Stimulated activated CD4-positive, alpha-beta T cell treated with anti-CD3 and anti-CD28 coated beads, Interleukin-1b, Interleukin-23, amount 100 ng/mL, for 1 hour (primary cell): ENCODE results near the gene POSTN.

ENCODE experiments used
- DNase-seq, 2 donors: peaks; one replicate each; pipeline ENCODE4 v3.0.0-alpha.2; 2020; ENCODE audit warnings: low read depth in 2 of 2

Gene POSTN, protein sequence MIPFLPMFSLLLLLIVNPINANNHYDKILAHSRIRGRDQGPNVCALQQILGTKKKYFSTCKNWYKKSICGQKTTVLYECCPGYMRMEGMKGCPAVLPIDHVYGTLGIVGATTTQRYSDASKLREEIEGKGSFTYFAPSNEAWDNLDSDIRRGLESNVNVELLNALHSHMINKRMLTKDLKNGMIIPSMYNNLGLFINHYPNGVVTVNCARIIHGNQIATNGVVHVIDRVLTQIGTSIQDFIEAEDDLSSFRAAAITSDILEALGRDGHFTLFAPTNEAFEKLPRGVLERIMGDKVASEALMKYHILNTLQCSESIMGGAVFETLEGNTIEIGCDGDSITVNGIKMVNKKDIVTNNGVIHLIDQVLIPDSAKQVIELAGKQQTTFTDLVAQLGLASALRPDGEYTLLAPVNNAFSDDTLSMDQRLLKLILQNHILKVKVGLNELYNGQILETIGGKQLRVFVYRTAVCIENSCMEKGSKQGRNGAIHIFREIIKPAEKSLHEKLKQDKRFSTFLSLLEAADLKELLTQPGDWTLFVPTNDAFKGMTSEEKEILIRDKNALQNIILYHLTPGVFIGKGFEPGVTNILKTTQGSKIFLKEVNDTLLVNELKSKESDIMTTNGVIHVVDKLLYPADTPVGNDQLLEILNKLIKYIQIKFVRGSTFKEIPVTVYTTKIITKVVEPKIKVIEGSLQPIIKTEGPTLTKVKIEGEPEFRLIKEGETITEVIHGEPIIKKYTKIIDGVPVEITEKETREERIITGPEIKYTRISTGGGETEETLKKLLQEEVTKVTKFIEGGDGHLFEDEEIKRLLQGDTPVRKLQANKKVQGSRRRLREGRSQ

DNA sequence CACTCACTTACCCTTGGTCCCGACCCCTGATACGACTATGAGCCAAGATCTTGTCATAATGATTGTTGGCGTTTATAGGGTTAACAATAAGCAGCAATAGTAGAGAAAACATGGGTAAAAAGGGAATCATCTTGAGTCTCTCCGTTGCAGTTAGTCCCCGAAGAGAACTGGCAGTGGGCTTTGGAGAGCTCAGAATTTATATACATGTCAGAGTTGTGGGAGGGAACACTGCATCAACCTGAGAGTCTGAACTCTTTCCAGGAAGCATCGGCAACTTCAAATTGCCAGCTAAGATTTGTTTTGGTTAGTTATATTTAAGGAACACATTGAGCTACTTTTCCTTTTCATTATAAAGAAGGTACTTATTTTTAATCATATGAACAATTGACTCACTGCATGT, at the start of gene POSTN:
Gene POSTN (minus strand): TSS at position 172 of the 400 bp plus-strand sequence. CDS start 42 bp downstream, at position 130.
- DNase-seq: no peak

DNA sequence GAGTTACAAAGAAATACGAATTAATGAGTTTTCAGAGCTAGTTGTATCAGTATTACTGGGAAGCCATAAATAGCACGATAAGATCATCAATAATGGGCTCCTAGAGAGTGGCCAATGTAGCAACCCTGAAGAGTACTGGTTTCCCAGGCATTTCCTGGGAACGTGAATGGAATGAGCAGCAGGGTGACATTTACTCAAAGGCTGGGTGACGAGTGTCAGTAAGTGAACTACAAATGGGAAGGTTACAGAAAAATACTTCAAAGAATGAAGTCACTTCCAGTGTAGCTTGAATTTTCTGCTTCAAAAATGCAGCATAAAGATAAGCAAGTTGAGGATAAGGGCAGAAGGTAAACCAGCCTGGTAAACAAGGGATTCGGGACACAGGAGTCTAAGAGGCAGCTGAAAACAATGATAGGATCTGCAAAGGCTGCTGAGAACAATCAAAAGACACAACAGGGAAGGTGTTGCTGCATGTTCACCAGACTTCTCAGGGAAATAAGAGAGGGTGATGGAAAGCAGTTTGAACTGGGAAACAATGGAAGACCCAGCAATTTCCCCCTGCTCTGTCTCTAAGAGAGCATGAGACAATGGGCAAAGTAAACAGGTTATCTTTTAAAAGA, 48.6 kb upstream of the POSTN start:
- DNase-seq: no peak

DNA sequence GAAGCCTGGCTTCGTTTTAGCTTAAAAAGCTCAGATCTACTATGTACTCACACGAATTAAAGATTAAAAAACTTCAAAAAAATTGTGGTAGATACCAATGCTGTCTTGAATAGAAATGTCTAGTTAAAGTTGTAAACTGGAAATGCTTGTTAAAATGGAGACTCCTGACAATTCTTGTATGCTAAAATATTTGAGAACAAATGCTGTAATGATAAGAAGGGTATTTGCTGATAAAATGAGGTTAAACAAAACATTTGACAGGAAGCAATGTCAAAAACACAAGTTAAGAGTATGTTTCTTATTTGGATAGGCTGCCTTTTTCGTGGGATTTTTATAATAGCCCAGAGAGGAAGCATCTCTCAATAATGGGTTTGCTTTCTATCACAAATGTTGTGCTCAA, 48.0 kb upstream of the POSTN start:
- no peak for DNase-seq

DNA sequence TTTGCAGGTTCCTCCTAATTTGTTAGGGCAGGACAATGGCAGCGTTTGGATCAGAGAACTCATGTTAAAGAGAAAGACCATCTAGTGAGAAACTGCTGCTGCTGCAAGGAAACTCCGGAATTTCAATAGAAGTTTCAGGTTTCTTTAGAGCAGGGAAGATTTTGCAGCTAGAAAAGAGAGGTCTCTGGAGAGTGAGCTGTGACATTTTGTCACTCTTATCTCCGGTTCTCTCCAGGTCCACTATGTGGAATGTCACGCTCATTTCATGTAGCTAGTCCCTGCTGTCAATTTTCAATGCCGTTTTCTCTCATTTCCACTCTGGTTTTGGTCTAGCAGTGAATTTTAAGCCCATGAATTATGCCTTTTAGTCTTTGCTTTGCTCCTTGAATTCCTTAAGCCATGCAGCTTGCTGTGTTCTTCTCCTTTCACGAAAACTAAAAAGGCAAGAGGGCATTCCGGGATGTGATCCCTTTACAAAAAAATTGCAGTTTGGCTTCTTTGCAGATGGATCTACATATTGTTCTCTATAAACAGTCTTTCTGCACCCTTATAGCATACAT, 46.7 kb upstream of the POSTN start:
- no peak for DNase-seq

DNA sequence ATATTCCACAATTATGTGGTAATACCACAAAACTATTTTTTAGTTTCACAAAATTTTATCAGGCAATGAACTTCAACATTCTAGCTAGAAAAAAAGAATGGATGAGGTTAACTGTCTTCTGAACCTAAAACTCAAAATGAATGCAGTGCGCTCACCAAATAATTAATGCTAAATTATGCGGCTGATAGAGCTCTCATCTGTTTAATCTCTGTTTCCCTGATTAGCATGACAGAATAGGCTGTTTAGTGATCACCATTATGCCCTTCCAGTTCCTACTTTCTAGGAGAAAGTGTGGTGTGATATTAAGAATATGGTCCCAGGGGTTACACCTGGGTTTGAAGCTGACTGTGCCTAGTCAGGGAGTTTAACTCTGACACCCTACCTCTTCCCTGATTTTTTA, 42.8 kb upstream of the POSTN start:
- no peak for DNase-seq

DNA sequence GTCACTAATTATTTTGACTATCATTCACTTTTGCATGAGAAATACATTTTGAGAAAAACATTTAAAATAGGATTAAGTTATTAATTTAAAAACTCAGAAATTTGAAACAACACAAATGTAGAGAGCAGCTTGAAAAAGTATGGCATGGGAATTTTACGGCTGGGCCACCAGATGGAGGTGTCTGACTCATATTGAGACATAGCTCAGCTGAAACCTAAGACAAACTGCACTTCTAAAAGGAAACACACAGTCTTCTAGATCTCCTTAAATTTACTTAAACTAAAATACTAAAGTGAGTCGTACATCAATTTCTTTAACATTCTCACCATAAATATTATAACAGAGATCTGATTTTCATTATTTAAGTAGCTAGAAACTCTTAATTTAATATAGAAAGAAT, 41.9 kb upstream of the POSTN start:
- no peak for DNase-seq

DNA sequence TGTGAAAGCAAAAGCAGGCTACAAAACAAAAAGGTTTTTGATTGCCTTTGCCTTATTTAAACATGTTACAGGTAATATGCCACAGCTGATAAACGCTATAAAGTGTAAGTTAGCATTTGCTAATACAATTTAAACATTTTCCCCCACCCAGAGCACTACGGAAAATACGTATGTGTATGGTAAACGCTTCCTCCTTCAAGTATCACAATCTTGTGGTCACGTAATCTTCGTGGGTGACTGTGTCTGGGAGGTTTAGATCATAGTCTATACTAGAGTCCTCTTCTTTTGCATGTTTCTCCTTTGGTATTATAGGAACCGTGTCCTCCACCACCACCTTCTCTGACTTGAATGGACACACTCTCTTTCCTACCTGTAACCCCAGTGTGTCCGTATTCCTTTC, 38.1 kb upstream of the POSTN start:
- DNase-seq: no peak

DNA sequence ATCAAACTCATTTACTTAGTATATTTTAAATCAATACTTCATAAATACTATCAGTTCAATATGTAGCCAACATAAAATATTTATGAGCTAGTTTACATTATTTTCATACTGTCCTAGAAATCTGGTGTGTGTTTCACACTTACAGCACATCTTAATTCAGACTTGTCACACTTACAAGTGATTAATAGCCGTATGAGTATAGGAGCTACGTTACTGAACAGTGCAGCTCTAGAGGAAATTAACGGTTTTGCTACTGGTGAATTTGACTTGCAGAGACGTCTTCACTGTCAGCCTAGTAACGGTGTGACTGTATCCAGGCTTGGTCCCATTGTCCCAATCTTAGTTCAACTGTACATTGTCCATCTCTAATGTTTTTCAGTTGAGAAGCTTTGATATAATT, 33.7 kb upstream of the POSTN start:
- no peak for DNase-seq

DNA sequence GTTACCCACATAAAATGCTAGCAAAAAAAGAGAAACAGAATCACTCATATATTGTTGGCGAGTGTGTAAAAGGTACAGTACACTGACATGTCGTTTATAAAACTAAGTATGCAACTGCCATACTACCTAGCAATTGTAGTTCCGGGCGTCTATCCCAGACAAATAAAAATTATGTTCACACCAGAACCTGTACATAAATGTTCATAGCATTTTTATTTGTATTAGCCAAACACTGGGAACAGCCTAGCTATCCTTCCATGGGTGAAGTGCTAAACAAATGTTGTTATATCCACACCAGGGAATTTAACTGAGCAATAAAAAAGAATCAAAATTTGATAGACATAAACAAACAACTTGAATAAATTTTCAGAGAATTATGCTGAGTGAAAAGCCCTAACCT, 28.9 kb upstream of the POSTN start:
- DNase-seq: no peak

DNA sequence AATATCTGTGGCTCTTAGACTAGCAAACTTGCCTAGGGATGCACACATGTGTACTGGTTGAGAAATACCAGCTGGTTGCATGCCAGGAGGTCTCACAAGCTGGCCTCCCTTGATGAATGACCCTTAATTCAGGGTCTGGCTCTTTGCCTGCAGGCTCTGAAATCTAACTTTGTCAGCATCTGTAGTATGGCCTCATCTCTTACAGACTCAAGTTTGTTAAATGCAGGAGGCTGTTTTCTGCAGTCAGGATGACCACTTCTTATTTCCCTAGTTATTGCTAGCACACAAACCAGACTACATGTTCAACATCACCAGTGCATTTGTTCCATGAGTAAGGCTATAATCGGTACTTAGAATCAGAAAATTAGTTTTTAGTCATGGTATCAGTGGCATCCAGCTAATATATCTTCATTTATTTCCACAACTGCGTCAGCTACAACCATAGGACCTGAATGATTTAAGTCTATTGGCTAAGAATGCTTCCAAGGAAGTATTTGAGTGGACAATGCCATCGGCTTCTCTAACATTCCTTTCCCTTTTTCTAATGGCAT, 23.3 kb upstream of the POSTN start:
- no peak for DNase-seq

DNA sequence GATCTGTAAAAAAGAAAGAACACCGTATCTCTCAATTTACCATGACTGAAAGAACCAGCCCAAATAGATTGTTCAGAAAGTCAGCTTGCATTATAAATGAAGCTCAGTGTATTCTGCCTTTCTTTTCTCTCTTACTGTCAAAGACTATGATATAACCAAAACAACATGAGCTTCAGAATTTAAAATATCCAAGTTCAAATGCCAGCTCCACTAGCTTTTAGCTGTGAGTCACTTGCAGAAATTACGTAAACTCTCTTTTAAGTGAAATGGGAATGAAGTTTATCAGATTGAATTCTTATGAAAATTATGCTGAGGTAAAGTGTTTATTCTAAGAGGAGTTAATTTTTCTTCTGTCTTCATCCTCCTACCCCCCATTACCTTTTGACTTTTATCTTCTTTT, 20.0 kb upstream of the POSTN start:
- no peak for DNase-seq

DNA sequence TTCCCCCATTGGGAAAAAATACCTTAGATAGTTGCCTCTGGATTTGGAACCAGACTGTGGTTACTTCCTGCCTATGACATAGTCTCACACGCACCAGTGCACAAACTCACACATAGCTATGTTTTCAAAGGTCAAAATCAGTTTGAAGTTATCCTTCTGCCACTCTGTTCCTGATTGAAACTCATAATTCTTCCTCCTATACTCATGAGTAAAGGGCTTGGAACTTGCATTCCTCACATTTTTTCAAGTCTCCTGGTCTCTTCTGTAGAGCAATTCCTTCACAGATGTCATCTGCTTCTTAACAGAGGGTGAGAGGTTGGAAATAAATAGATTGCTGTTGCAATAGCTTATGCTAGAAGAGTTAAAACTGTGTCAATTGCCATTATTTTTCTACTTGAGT, 18.6 kb upstream of the POSTN start:
- DNase-seq: no peak

DNA sequence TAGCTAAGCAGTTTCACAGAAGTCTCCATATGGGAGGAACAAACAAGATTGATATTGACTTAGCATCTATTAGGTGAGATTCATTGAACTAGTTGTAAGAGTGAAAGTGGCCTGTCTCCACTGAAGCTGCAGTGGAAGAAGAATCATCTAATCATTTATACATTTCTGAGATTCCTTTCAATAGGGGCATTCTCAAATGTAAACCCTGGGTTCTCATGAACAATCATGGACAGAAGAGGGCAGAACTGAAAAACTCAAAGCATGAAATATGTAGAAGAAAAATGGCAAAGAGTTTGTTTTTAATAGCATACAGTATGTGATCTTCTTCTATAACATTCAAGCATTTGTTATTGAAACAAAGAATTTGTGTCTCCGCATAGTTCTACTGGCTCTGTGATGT, 17.6 kb upstream of the POSTN start:
- DNase-seq: no peak

DNA sequence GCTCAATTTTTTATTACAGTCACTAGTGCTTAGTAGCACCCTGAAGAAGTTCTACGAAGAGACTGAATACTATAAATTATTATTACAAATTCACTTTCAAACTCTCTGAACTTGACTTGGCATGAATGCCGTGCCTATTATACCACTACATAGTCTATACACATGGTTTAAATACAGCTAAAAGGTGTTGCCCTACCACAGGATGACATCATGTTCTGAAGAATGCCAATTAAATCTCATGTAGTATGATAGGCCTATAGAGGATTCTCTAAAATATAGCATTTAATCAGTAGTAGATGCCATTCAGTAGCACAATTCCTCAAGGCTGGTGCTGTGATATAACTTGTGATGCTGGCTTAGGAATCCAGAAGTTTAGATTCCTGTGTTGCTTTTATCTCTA, 16.7 kb upstream of the POSTN start:
- no peak for DNase-seq

DNA sequence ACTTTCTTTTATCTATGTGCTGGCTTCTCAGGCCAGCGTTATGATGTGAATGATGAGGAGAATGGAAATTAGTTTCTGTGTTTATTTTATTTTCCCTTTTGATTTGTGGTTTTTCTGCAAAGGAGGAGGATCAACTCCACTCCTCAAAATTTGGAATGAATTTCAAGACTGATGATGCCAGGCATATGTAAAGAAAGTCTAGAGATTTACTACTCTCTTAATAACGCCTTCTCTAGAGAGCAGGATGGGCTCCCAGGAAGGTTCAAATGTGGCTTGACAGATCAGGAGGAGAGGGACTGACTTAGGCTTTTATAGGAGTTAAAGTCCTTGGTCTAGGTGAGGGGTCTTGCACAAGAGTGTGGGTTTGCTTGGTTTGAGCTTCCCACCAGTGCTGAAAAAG, 15.1 kb upstream of the POSTN start:
- no peak for DNase-seq

DNA sequence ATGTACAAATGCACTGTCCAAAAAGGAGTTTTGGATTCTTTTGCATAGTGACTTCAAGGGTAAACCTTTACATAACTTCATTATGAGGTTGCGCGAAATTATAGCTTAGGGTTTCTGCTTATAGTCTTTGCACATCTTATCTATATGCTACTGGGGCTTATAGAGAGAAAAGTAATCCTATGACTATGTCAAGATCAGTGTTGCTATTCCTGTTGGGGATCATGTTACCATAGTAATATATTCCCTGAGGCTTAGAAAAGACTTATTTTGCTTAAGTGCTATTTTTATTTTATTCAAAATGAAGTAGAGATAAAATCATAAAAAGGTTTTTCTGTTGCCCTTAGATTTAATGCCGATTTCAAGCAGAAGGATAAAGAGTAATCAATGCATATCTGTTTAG, 14.7 kb upstream of the POSTN start:
- no peak for DNase-seq

DNA sequence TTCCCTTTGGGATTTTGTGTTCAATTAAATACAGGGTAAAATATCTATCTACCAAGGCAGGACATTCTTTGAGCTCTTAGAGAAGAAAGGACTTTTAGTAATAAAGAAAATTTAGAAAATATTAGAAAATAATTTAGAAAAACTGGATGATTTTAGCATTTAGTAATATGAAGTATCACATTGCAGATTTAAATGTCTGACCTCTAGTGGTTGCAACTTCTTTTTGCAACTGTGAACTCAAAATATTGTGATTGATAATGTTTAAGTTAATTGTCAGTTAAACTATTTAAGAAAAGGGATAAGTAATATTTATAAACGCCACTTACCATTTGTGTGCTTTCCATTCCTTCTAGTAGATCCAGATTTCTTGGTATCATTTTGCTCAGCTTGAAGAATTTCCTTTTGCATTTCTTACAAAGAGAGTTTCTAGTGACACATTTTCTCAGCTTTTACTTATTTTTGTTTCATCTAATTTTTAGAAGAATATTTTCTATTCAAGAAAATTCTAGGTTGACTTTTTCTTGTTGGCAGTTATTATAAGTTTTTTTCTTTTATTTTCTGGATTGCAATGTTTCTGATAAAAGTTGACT, 10.3 kb upstream of the POSTN start:
- DNase-seq: no peak

DNA sequence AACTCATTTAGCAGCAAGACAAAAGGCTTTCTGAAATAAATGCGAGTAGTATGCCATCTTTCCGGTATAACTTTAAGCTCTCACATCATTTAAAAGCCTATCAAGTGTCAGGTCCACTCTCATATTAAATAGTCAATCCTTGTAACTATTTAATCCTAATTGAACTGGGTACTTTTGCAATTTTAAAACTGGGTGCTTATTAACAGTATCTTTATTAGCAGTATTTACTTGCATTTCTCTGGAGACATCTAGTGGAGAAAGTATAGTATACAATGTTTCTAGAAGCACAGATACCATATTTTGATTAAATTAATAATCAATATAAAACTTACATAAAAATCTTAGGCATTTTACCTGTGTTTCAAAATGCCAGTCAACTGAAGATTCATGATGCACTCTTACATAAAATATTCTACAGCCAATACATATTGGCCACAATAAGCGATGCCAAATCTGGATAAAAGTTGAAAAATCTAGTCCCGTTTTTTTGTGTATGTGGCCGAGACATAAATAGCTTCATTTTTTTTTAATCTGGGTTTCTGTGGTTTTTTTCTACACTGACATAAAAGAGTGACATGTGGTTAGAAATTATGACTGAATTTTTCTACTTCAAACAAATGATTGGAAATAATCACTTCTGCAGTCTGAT, 4.3 kb upstream of the POSTN start:
- DNase-seq: no peak

DNA sequence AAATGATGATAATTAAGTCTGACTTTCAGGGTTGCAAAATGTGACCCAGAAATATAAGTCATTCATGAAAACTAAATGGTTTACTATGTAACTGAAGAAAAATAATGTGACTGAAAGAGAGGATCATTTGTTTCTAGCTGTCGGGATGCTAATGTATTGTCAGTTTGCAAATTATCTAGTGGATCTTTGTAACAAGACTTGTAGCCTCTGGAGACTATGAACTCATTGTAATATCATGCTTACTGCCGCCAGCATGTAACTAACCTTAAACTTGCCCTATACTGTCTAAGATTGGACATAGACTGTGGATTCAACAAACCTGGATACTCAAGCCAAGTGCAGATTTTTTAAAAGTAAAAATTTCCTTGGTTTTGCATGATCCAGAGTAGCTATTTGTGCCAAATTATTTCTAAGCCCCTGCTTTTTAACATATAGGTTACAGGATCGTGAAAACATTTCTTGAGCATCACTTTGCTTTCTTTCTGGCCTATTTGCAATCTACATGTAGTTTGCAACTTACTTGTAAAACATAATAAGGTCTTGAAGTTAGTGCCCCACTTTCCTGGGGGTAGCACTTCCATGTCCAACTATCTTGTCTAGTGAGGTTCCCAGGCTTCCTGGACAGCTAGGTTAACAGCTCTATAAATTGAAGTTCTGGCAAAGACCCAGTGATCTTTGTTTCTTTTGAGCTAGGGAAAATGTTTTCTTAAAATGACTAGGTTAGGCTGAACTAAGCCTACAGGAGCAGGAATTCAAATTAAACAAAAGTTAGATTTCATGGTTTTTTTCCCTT, 3.3 kb upstream of the POSTN start:
- no peak for DNase-seq

DNA sequence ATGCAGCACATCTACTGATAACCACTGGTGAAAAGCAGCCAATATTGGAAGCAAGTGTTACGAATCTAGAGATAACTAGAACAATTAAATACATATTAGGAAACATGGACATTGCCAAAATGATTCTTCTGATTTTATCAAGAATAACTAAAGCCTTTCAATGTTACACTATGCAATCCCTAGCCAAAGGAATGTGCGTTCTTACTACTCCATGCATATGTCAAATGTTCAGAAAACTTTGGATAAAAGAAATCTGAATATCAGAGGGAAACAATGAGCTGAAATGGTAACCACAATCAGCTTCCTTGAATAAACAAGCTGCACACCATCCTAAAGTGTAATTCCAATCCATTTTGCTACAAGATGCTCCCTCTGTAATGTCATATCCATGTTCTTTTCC, 951 bp upstream of the POSTN start:
- no peak for DNase-seq
